PFSK-1 (cell line): ENCODE measurements around the gene NIT2.

Experiments used
- FOXP2 ChIP-seq: optimal IDR thresholded peaks from 2 replicates; pipeline ENCODE3; 2011; ENCODE audit warnings: borderline replicate concordance, control low read depth, inconsistent platforms; ENCODE audit not compliant: insufficient read depth; ENCODE audit errors: extremely low read length, extremely low read depth
- POLR2AphosphoS5 ChIP-seq: IDR thresholded peaks from 2 replicates; pipeline ENCODE4 v1.6.1; 2012; ENCODE audit warnings: low read depth, mild to moderate bottlenecking, control low read depth, low read length, moderate library complexity
- REST ChIP-seq, 2 experiments: IDR thresholded peaks; 2 replicates each; pipeline versions ENCODE4 v1.6.1 to v1.8.0; 2011 to 2012; ENCODE audit warnings: low read depth in 2 of 2, low read length in 2 of 2, control low read depth in 1 of 2, inconsistent platforms in 1 of 2, mild to moderate bottlenecking in 1 of 2, moderate library complexity in 1 of 2; ENCODE audit not compliant: insufficient read depth in 1 of 2
- SIN3A ChIP-seq: IDR thresholded peaks from 2 replicates; pipeline ENCODE4 v1.6.1; 2012; ENCODE audit warnings: mild to moderate bottlenecking, low read length, moderate library complexity, borderline replicate concordance; ENCODE audit not compliant: insufficient read depth
- TAF1 ChIP-seq: IDR thresholded peaks from 2 replicates; pipeline ENCODE4 v1.6.1; 2012; ENCODE audit warnings: low read length, control low read depth, borderline replicate concordance; ENCODE audit not compliant: insufficient read depth

GRCh38 chr3:100335434-100335833 lies 877 bp downstream of the NIT2 start:
- TF ChIP-seq POLR2AphosphoS5 (no peak), TAF1 (no peak), REST (IDR thresholded peaks at IDR 0.05; ENCODE audit: insufficient read depth in 1 of 2, low read depth in 2 of 2, low read length in 2 of 2) (no peak), SIN3A (no peak), FOXP2 (no peak)
